K562 (cell line): ENCODE measurements around the gene PARD6B. TPM values are rescaled to one million over a fixed set of nuclear protein-coding genes. Genes with fewer than 3 reads are reported as not detected.

ENCODE experiments used
- GTF2F1 ChIP-seq: IDR thresholded peaks from 2 replicates; pipeline ENCODE4 v1.6.1; 2011; ENCODE audit warnings: low read depth, low read length, improper control_type of control experiment
- HDAC8 ChIP-seq: fragments of 450-650 bp; IDR thresholded peaks from 2 replicates; pipeline ENCODE4 v1.6.1; 2016; ENCODE audit warnings: mild to moderate bottlenecking, missing genetic modification characterization, moderate library complexity, missing compliant biosample characterization
- HDGF ChIP-seq: fragments of 450-650 bp; IDR thresholded peaks from 2 replicates; pipeline ENCODE4 v1.6.1; 2016
- HNRNPLL ChIP-seq: fragments of 200-400 bp; formaldehyde crosslinking; IDR thresholded peaks from 2 replicates; pipeline ENCODE4 v1.6.1; 2017; ENCODE audit warnings: low read length, low read depth, mild to moderate bottlenecking; ENCODE audit not compliant: poor library complexity, severe bottlenecking
- KLF16 ChIP-seq: IDR thresholded peaks from 2 replicates; pipeline ENCODE4 v1.6.1; 2016; ENCODE audit warnings: antibody characterized with exemption
- NCOA1 ChIP-seq: fragments of 450-650 bp; IDR thresholded peaks from 2 replicates; pipeline ENCODE4 v1.6.1; 2016; ENCODE audit warnings: low read depth
- PCBP1 ChIP-seq: fragments of 200-400 bp; formaldehyde crosslinking; IDR thresholded peaks from 2 replicates; pipeline ENCODE4 v1.6.1; 2018; ENCODE audit warnings: mild to moderate bottlenecking, low read depth, low read length; ENCODE audit not compliant: poor library complexity, severe bottlenecking
- POLR3A ChIP-seq: IDR thresholded peaks from 2 replicates; pipeline ENCODE4 v1.6.1; 2011; ENCODE audit warnings: borderline replicate concordance, mild to moderate bottlenecking, moderate library complexity; ENCODE audit not compliant: insufficient read length, insufficient read depth; ENCODE audit errors: extremely low read depth
- PRPF4 ChIP-seq: fragments of 200-400 bp; formaldehyde crosslinking; IDR thresholded peaks from one replicate; pipeline ENCODE4 v1.6.1; 2017; ENCODE audit warnings: low read length, low read depth, mild to moderate bottlenecking; ENCODE audit not compliant: insufficient read depth, poor library complexity, severe bottlenecking
- PYGO2 ChIP-seq: fragments of 450-650 bp; IDR thresholded peaks from 2 replicates; pipeline ENCODE4 v1.6.1; 2016; ENCODE audit warnings: mild to moderate bottlenecking, missing genetic modification characterization, moderate library complexity, missing compliant biosample characterization
- RBBP5 ChIP-seq: fragments of 200-600 bp; sonication (generic); IDR thresholded peaks from 2 replicates; pipeline ENCODE4 v1.6.1; 2012; ENCODE audit warnings: borderline replicate concordance, mild to moderate bottlenecking, low read length, control low read depth, inconsistent platforms; ENCODE audit not compliant: insufficient read depth, poor library complexity, severe bottlenecking
- SLC30A9 ChIP-seq: fragments of 250-450 bp; sonication (Bioruptor Pico); IDR thresholded peaks from 2 replicates; pipeline ENCODE4 v1.8.0; 2022; ENCODE audit warnings: mild to moderate bottlenecking, moderate library complexity
- SMAD1 ChIP-seq: fragments of 150-350 bp; IDR thresholded peaks from 2 replicates; pipeline ENCODE4 v1.6.1; 2014; ENCODE audit warnings: low read length, low read depth; ENCODE audit not compliant: partially characterized antibody
- SMC3 ChIP-seq: conservative IDR thresholded peaks from 2 replicates; pipeline ENCODE4 v1.6.1; 2011; ENCODE audit warnings: low read depth, low read length, improper control_type of control experiment; ENCODE audit not compliant: insufficient read depth
- polyA plus RNA-seq, 8 experiments: library from polyadenylated mRNA; depleted of rRNA in 4 of 8; stranded (reverse) in 5 of 8; unstranded in 3 of 8; fragments of >200 nt; fragmentation: Nextera tagmentation in 2 of 8; fragmentation: Illumina TruSeq in 1 of 8; extraction: Ambion mirVana in 2 of 8; extraction: Trizol in 1 of 8; gene quantifications; 2 replicates each; pipeline versions ENCODE4 v1.2.1 to v1.2.3, GENCODE V29; 2011 to 2014; ENCODE audit warnings: inconsistent platforms in 1 of 8, missing spikeins in 1 of 8
- total RNA-seq, 7 experiments: library from RNA; depleted of rRNA in 6 of 7; stranded (reverse); fragments of >200 nt in 6 of 7; fragmentation: Illumina TruSeq in 2 of 7; extraction: Trizol in 2 of 7; gene quantifications; 2 replicates each; pipeline versions ENCODE4 v1.2.1 to v1.2.3, GENCODE V29; 2011 to 2021; ENCODE audit warnings: low replicate concordance in 1 of 7
- TF ChIP-seq, protein P1 (sequence below): sonication (generic); formaldehyde crosslinking; IDR thresholded peaks from 2 replicates; pipeline ENCODE4 v1.8.1; 2023; ENCODE audit warnings: missing genetic modification reagents, mild to moderate bottlenecking, borderline replicate concordance
- TF ChIP-seq, protein P2 (sequence below): sonication (generic); formaldehyde crosslinking; IDR thresholded peaks from 2 replicates; pipeline ENCODE4 v1.8.0; 2022; ENCODE audit warnings: mild to moderate bottlenecking, low read depth, missing genetic modification reagents
- TF ChIP-seq, protein P3 (sequence below): fragments of 450-650 bp; IDR thresholded peaks from 2 replicates; pipeline ENCODE4 v1.6.1; 2016
- TF ChIP-seq, protein P4 (sequence below): fragments of 250-450 bp; sonication (Bioruptor Pico); IDR thresholded peaks from 2 replicates; pipeline ENCODE4 v1.8.0; 2021; ENCODE audit warnings: moderate library complexity, mild to moderate bottlenecking, inconsistent platforms

PARD6B gene
- total and polyA plus RNA-seq, 9 of the 15 experiments (the other 6 are each of a cell fraction or from before 2014, with no cell fraction given) = 1.7 to 12.3 (median 5.5) TPM

DNA sequence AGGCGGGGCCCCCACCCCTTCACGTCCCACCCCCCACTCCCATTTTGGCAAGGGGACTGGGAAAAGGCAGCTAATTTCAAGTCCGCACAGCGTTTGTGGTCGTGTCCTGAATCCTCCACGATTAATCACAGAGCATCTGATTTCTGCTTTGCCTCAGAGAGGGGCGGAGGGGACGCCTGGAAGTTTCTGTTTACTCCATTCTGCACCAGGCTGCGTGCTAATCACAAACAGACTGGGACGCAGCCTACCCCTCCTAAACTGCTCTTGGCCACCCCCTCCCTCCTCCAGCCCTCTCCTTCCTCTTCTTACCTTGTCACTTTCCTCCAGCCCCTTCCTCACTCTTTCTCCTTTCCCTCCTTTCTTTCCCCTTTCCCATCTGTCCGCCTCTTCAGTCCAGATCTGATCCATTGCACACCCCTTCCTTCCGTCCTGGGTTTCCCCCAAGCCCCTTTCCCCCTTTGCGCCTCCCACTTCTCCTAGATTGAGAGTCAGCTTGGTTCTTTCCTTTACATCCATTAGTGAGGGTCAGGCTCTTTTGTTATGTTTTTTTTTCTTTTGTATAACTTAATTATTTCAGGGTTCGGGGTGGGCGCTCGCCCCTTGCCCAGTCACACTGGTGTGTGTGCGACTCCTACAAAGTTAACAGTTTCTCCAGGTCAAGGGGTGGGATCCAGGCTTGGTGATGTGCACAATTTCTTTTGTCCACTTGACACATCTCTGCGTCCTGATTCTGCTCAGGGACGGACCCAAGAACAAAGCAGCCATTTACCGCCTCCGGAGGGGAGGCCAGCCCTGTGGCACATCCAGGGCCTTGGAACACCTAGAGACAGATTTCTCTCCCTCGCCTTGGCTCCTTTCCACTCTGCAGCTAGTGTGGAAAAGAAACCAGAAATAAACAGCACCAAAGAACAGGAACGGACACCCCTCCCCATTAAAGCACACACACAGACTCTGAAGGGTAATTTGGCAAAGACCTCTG lies 39.5 kb upstream of the PARD6B start (continued):
- TF ChIP-seq, protein P1, sequence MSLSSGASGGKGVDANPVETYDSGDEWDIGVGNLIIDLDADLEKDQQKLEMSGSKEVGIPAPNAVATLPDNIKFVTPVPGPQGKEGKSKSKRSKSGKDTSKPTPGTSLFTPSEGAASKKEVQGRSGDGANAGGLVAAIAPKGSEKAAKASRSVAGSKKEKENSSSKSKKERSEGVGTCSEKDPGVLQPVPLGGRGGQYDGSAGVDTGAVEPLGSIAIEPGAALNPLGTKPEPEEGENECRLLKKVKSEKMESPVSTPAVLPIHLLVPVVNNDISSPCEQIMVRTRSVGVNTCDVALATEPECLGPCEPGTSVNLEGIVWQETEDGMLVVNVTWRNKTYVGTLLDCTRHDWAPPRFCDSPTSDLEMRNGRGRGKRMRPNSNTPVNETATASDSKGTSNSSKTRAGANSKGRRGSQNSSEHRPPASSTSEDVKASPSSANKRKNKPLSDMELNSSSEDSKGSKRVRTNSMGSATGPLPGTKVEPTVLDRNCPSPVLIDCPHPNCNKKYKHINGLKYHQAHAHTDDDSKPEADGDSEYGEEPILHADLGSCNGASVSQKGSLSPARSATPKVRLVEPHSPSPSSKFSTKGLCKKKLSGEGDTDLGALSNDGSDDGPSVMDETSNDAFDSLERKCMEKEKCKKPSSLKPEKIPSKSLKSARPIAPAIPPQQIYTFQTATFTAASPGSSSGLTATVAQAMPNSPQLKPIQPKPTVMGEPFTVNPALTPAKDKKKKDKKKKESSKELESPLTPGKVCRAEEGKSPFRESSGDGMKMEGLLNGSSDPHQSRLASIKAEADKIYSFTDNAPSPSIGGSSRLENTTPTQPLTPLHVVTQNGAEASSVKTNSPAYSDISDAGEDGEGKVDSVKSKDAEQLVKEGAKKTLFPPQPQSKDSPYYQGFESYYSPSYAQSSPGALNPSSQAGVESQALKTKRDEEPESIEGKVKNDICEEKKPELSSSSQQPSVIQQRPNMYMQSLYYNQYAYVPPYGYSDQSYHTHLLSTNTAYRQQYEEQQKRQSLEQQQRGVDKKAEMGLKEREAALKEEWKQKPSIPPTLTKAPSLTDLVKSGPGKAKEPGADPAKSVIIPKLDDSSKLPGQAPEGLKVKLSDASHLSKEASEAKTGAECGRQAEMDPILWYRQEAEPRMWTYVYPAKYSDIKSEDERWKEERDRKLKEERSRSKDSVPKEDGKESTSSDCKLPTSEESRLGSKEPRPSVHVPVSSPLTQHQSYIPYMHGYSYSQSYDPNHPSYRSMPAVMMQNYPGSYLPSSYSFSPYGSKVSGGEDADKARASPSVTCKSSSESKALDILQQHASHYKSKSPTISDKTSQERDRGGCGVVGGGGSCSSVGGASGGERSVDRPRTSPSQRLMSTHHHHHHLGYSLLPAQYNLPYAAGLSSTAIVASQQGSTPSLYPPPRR = no peak
- TF ChIP-seq, protein P2, sequence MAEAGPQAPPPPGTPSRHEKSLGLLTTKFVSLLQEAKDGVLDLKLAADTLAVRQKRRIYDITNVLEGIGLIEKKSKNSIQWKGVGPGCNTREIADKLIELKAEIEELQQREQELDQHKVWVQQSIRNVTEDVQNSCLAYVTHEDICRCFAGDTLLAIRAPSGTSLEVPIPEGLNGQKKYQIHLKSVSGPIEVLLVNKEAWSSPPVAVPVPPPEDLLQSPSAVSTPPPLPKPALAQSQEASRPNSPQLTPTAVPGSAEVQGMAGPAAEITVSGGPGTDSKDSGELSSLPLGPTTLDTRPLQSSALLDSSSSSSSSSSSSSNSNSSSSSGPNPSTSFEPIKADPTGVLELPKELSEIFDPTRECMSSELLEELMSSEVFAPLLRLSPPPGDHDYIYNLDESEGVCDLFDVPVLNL = no peak
- no peak for TF ChIP-seq SLC30A9
- peak; percentile 22 for TF ChIP-seq HNRNPLL
- TF ChIP-seq HDAC8 (tag) = no peak
- TF ChIP-seq PRPF4 = no peak
- TF ChIP-seq GTF2F1 = no peak
- peak; percentile 84 for TF ChIP-seq HDGF
- TF ChIP-seq, protein P3, sequence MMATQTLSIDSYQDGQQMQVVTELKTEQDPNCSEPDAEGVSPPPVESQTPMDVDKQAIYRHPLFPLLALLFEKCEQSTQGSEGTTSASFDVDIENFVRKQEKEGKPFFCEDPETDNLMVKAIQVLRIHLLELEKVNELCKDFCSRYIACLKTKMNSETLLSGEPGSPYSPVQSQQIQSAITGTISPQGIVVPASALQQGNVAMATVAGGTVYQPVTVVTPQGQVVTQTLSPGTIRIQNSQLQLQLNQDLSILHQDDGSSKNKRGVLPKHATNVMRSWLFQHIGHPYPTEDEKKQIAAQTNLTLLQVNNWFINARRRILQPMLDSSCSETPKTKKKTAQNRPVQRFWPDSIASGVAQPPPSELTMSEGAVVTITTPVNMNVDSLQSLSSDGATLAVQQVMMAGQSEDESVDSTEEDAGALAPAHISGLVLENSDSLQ = peak; percentile 51
- TF ChIP-seq NCOA1 = no peak; the same call in none of the 2 replicates
- no peak for TF ChIP-seq SMAD1
- TF ChIP-seq, protein P4, sequence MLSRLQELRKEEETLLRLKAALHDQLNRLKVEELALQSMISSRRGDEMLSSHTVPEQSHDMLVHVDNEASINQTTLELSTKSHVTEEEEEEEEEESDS (CRISPR knock-in tag) = no peak
- no peak for TF ChIP-seq PCBP1
- TF ChIP-seq RBBP5 = peak; percentile 47
- no peak for TF ChIP-seq PYGO2 (tag)
- no peak for TF ChIP-seq SMC3
- no peak for TF ChIP-seq POLR3A
- TF ChIP-seq KLF16 = no peak
